Upper lobe of right lung (tissue), 1 donor: ENCODE results near the gene CAPN7. TPM values are rescaled to one million over a fixed set of nuclear protein-coding genes. Genes with fewer than 3 reads are reported as not detected.

Experiments used
- ATAC-seq: fragments of 200-7000 bp; cut with Tn5 transposase; one replicate; pipeline ENCODE4 v1.9.1; 2020; ENCODE audit warnings: mild to moderate bottlenecking, moderate library complexity
- DNase-seq: peaks from one replicate; pipeline ENCODE4 v3.0.0-alpha.2; 2020
- H3K27ac ChIP-seq: fragments of 200-600 bp; one replicate; pipeline ENCODE4 v1.8.0; 2022
- H3K27me3 ChIP-seq: fragments of 200-600 bp; one replicate; pipeline ENCODE4 v1.8.0; 2022; ENCODE audit warnings: mild to moderate bottlenecking
- H3K36me3 ChIP-seq: fragments of 200-600 bp; one replicate; pipeline ENCODE4 v1.8.0; 2022
- H3K4me1 ChIP-seq: fragments of 200-600 bp; one replicate; pipeline ENCODE4 v1.8.0; 2022
- H3K4me3 ChIP-seq: fragments of 200-600 bp; one replicate; pipeline ENCODE4 v1.8.0; 2022; ENCODE audit warnings: mild to moderate bottlenecking
- H3K9me3 ChIP-seq: fragments of 200-600 bp; one replicate; pipeline ENCODE4 v1.8.0; 2022
- CTCF ChIP-seq: fragments of 200-600 bp; IDR thresholded peaks from one replicate; pipeline ENCODE4 v1.8.0; 2022; ENCODE audit warnings: antibody characterized with exemption
- intact Hi-C: fragments of 100-400 bp; cut with DNase I; formaldehyde crosslinking; loops from one replicate; pipeline ENCODE4 v1.11.0; 2022
- total RNA-seq: library from RNA; stranded (reverse); fragmentation: NEBNext Ultra II Directional; extraction: Animal tissue kit (Norgen Biotek cat#: 25700); gene quantifications from one replicate; pipeline ENCODE4 v1.2.1, GENCODE V29; 2021
- donor health status: DM: no; HTN: yes; CAD: no; lungs with severe emphysema.

Gene CAPN7
- total RNA-seq, 1 donor from 2014 or later: 45.1 TPM

GRCh38 chr3:15175605-15176004 is 30.4 kb upstream of the CAPN7 start:
- no peak for ATAC-seq

GRCh38 chr3:15180042-15180611 is 25.9 kb upstream of the CAPN7 start:
- intact Hi-C loops: no loop called here
- no peaks in the 10 kb centered on the region for H3K9me3 ChIP-seq
- H3K36me3 ChIP-seq: no peaks in the 10 kb centered on the region
- no peaks in the 10 kb centered on the region for H3K4me1 ChIP-seq
- H3K27me3 ChIP-seq: peaks cover 3% of the 10 kb centered on the region
- H3K4me3 ChIP-seq: no peak overlapping the region
- ATAC-seq (no peak), DNase-seq (no peak)
- TF ChIP-seq CTCF: no peak
- no peak overlapping the region for H3K27ac ChIP-seq

More at GRCh38 chr3:15175605-15176004, 30.4 kb upstream of the CAPN7 start:
- no peak overlapping the region for H3K4me3 ChIP-seq
- DNase-seq: no peak
- H3K27me3 ChIP-seq: peaks cover 3% of the 10 kb centered on the region
- no peaks in the 10 kb centered on the region for H3K4me1 ChIP-seq
- H3K9me3 ChIP-seq: no peaks in the 10 kb centered on the region
- intact Hi-C loops: no loop called here
- H3K36me3 ChIP-seq: no peaks in the 10 kb centered on the region
- H3K27ac ChIP-seq: no peak overlapping the region
- TF ChIP-seq CTCF: no peak

- Histone ChIP-seq H3K4me1 (no peaks in the 10 kb centered on the region), H3K9me3 (no peaks in the 10 kb centered on the region), H3K36me3 (no peaks in the 10 kb centered on the region), H3K27ac (no peak overlapping the region), H3K4me3 (no peak overlapping the region), H3K27me3 (peaks cover 3% of the 10 kb centered on the region)
- ATAC-seq: no peak
- intact Hi-C loops: no loop called here
- DNase-seq: no peak
- TF ChIP-seq CTCF: no peak
These were observed 24.5 kb upstream of the CAPN7 start for GRCh38 chr3:15181511-15181910.

- Histone ChIP-seq H3K27me3 (peaks cover 3% of the 10 kb centered on the region), H3K36me3 (no peaks in the 10 kb centered on the region), H3K9me3 (no peaks in the 10 kb centered on the region), H3K4me1 (no peaks in the 10 kb centered on the region), H3K27ac (no peak overlapping the region), H3K4me3 (no peak overlapping the region)
- intact Hi-C loops: no loop called here
- ATAC-seq (no peak), DNase-seq (no peak)
- TF ChIP-seq CTCF: no peak
These were observed 24.1 kb upstream of the CAPN7 start for GRCh38 chr3:15181963-15182362.

GRCh38 chr3:15183011-15183410 is 23.0 kb upstream of the CAPN7 start:
- TF ChIP-seq CTCF: no peak
- Histone ChIP-seq H3K4me1 (no peaks in the 10 kb centered on the region), H3K4me3 (no peak overlapping the region), H3K27me3 (peaks cover 3% of the 10 kb centered on the region), H3K36me3 (no peaks in the 10 kb centered on the region), H3K27ac (no peak overlapping the region), H3K9me3 (no peaks in the 10 kb centered on the region)
- intact Hi-C loops: no loop called here
- DNase-seq (no peak), ATAC-seq (no peak)

- intact Hi-C loops: no loop called here
- H3K36me3 ChIP-seq: no peaks in the 10 kb centered on the region
- H3K27ac ChIP-seq: no peak overlapping the region
- ATAC-seq (no peak), DNase-seq (no peak)
- no peaks in the 10 kb centered on the region for H3K27me3 ChIP-seq
- H3K4me3 ChIP-seq: no peak overlapping the region
- H3K4me1 ChIP-seq: no peaks in the 10 kb centered on the region
- no peak for TF ChIP-seq CTCF
- H3K9me3 ChIP-seq: no peaks in the 10 kb centered on the region
These were observed 20.6 kb upstream of the CAPN7 start for GRCh38 chr3:15185404-15185803.
